Measurements from ENCODE around the gene IFT80. TPM values are rescaled to one million over a fixed set of nuclear protein-coding genes. Genes with fewer than 3 reads are reported as not detected.
A peak's percentile ranks its signal among the peaks of the same experiment; 100 is the strongest.

Gene IFT80
- total and polyA plus RNA-seq, 2 experiments from 2014 or later = 24.1 to 42.5 TPM

GRCh38 chr3:160440687-160441086 is 41.7 kb upstream of the IFT80 start:
- H3K4me1 ChIP-seq (ENCODE audit: low read depth) = no peaks in the 10 kb centered on the region
- no peaks in the 10 kb centered on the region for H3K27me3 ChIP-seq
- peaks cover 6% of the 10 kb centered on the region for H3K36me3 ChIP-seq
- H3K4me3 ChIP-seq = no peak overlapping the region
- no peaks in the 10 kb centered on the region for H3K9me3 ChIP-seq (ENCODE audit: low read depth)
- no peak for DNase-seq (ENCODE audit: low read depth in 1 of 2, low spot score in 1 of 2)
- no peak for TF ChIP-seq CTCF (IDR thresholded peaks at IDR 0.05; ENCODE audit: low read depth, low read length)
- H3K27ac ChIP-seq = no peak overlapping the region

GRCh38 chr3:160437083-160437455 is 38.0 kb upstream of the IFT80 start:
- H3K4me3 ChIP-seq = no peak overlapping the region
- H3K27me3 ChIP-seq = no peaks in the 10 kb centered on the region
- no peak for TF ChIP-seq CTCF (IDR thresholded peaks at IDR 0.05; ENCODE audit: low read depth, low read length)
- no peaks in the 10 kb centered on the region for H3K4me1 ChIP-seq (ENCODE audit: low read depth)
- no peak for DNase-seq (ENCODE audit: low read depth in 1 of 2, low spot score in 1 of 2)
- H3K36me3 ChIP-seq = peaks cover 27% of the 10 kb centered on the region
- no peak overlapping the region for H3K27ac ChIP-seq
- no peaks in the 10 kb centered on the region for H3K9me3 ChIP-seq (ENCODE audit: low read depth)

GRCh38 chr3:160435747-160436146 is 36.7 kb upstream of the IFT80 start:
- Histone ChIP-seq H3K36me3 (peaks cover 40% of the 10 kb centered on the region), H3K4me1 (ENCODE audit: low read depth) (no peaks in the 10 kb centered on the region), H3K27ac (peak overlapping the region; percentile 15), H3K27me3 (no peaks in the 10 kb centered on the region), H3K9me3 (ENCODE audit: low read depth) (no peaks in the 10 kb centered on the region), H3K4me3 (no peak overlapping the region)
- DNase-seq (ENCODE audit: low read depth in 1 of 2, low spot score in 1 of 2) = no peak
- TF ChIP-seq CTCF (IDR thresholded peaks at IDR 0.05; ENCODE audit: low read depth, low read length) = no peak

GRCh38 chr3:160435095-160435494 is 36.1 kb upstream of the IFT80 start:
- Histone ChIP-seq H3K4me1 (ENCODE audit: low read depth) (no peaks in the 10 kb centered on the region), H3K9me3 (ENCODE audit: low read depth) (no peaks in the 10 kb centered on the region), H3K27me3 (no peaks in the 10 kb centered on the region), H3K4me3 (no peak overlapping the region), H3K27ac (no peak overlapping the region), H3K36me3 (peaks cover 42% of the 10 kb centered on the region)
- no peak for TF ChIP-seq CTCF (IDR thresholded peaks at IDR 0.05; ENCODE audit: low read depth, low read length)
- no peak for DNase-seq (ENCODE audit: low read depth in 1 of 2, low spot score in 1 of 2)

- Histone ChIP-seq H3K9me3 (ENCODE audit: low read depth) (no peaks in the 10 kb centered on the region), H3K27me3 (no peaks in the 10 kb centered on the region), H3K27ac (peak overlapping the region; percentile 35), H3K4me1 (ENCODE audit: low read depth) (no peaks in the 10 kb centered on the region), H3K4me3 (no peak overlapping the region), H3K36me3 (peaks cover 46% of the 10 kb centered on the region)
- DNase-seq (ENCODE audit: low read depth in 1 of 2, low spot score in 1 of 2) = peak; percentile 2 to 63
- TF ChIP-seq CTCF (IDR thresholded peaks at IDR 0.05; ENCODE audit: low read depth, low read length) = no peak
Observed at GRCh38 chr3:160434071-160434470, 35.0 kb upstream of the IFT80 start.
